Stimulated activated effector memory CD8-positive, alpha-beta T cell treated with anti-CD3 and anti-CD28 coated beads, Interleukin-12 subunit alpha, Interleukin-12 subunit beta, amount 100 ng/mL, for 72 hours (primary cell): ENCODE results near the gene AIFM3.
A peak's percentile ranks its signal among the peaks of the same experiment; 100 is the strongest.

Source experiments
- ATAC-seq: fragments of 150-1000 bp; cut with Tn5 transposase; 2 replicates; pipeline ENCODE4 v1.10.0; 2021
- DNase-seq, 2 donors: peaks; one replicate each; pipeline ENCODE4 v3.0.0; 2021 to 2022; ENCODE audit warnings: low spot score in 2 of 2
- H3K27ac Mint-ChIP-seq: one replicate; pipeline ENCODE4 v1.8.0; 2022; ENCODE audit warnings: mild to moderate bottlenecking, mixed read lengths
- H3K36me3 Mint-ChIP-seq: one replicate; pipeline ENCODE4 v1.8.0; 2022; ENCODE audit warnings: mild to moderate bottlenecking, mixed read lengths
- H3K4me1 Mint-ChIP-seq: one replicate; pipeline ENCODE4 v1.8.0; 2022; ENCODE audit warnings: mixed read lengths
- H3K4me3 Mint-ChIP-seq: one replicate; pipeline ENCODE4 v1.8.0; 2022; ENCODE audit warnings: mild to moderate bottlenecking, mixed read lengths
- H3K9me3 Mint-ChIP-seq: one replicate; pipeline ENCODE4 v1.8.0; 2022; ENCODE audit warnings: mixed read lengths

The AIFM3 gene

GRCh38 chr22:21012446-21013407, 45.7 kb downstream of the AIFM3 start:
- H3K4me3 Mint-ChIP-seq: peak overlapping the region; percentile 90
- H3K9me3 Mint-ChIP-seq: no peaks in the 10 kb centered on the region
- H3K27ac Mint-ChIP-seq: peak overlapping the region; percentile 90
- DNase-seq (no peak), ATAC-seq (no peak)
- H3K36me3 Mint-ChIP-seq: no peaks in the 10 kb centered on the region
- H3K4me1 Mint-ChIP-seq: peaks cover 26% of the 10 kb centered on the region

DNA sequence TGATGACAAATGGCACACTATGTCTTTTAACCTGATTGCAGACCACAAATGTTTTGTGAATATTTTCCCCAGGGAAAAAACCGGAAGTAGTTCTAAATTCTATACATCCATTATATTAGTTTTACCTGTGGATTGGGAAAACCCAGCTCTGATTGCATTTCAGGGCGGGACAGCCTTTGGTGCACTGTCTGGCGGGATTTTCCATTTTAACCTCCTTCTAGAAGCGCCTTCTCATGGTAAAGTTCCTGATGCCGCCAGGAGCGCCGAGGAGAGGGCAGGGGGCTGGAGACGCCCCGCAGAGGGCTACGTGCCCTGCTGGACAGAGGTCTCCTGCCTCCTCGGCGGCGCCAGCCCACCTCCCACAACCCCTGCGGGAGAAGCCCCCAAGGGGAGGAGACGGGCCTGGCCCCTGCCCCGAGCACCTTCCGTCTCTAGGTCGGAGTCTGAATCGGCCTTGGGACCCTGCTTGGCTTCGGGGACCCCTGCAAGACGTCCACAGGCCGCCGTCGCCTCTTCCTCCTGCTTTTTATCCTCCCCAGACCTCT, 46.7 kb downstream of the AIFM3 start:
- Mint-ChIP-seq H3K4me1 (peaks cover 26% of the 10 kb centered on the region), H3K27ac (peak overlapping the region; percentile 90), H3K36me3 (no peaks in the 10 kb centered on the region), H3K9me3 (no peaks in the 10 kb centered on the region), H3K4me3 (peak overlapping the region; percentile 90)
- no peak for ATAC-seq
- DNase-seq: no peak

- DNase-seq (peak; percentile 74 to 92), ATAC-seq (peak; percentile 95)
- Mint-ChIP-seq H3K27ac (peak overlapping the region; percentile 90), H3K9me3 (no peaks in the 10 kb centered on the region), H3K36me3 (no peaks in the 10 kb centered on the region), H3K4me3 (peak overlapping the region; percentile 90), H3K4me1 (peaks cover 26% of the 10 kb centered on the region)
Observed at GRCh38 chr22:21014202-21014725, 47.2 kb downstream of the AIFM3 start.

- H3K4me3 Mint-ChIP-seq: peak within 1 kb of the TSS; percentile 90
- H3K27ac Mint-ChIP-seq: peak within 1 kb of the TSS; percentile 90
- ATAC-seq: no peak
Observed at GRCh38 chr22:21014726-21015465, 47.8 kb downstream of the AIFM3 start, which contains the start of gene P2RX6. Gene P2RX6, plus strand, starts transcription at chr22:21015165. Its CDS starts 10 bp downstream, at chr22:21015175.

GRCh38 chr22:21015466-21016006, 48.5 kb downstream of the AIFM3 start:
- no peak for DNase-seq
- Mint-ChIP-seq H3K4me1 (peaks cover 26% of the 10 kb centered on the region), H3K27ac (peak overlapping the region; percentile 90), H3K36me3 (no peaks in the 10 kb centered on the region), H3K4me3 (peak overlapping the region; percentile 90), H3K9me3 (no peaks in the 10 kb centered on the region)
- ATAC-seq: no peak

More at GRCh38 chr22:21014726-21015465, 47.8 kb downstream of the AIFM3 start, which contains the start of gene P2RX6:
- Mint-ChIP-seq H3K9me3 (no peaks in the 10 kb centered on the region), H3K4me1 (peaks cover 26% of the 10 kb centered on the region), H3K36me3 (no peaks in the 10 kb centered on the region)
- DNase-seq: no peak

- Mint-ChIP-seq H3K36me3 (no peaks in the 10 kb centered on the region), H3K27ac (peak overlapping the region; percentile 78), H3K4me1 (peaks cover 26% of the 10 kb centered on the region), H3K9me3 (no peaks in the 10 kb centered on the region), H3K4me3 (no peak overlapping the region)
- no peak for ATAC-seq
- no peak for DNase-seq
Observed at GRCh38 chr22:21016644-21017420, 49.8 kb downstream of the AIFM3 start.

- Mint-ChIP-seq H3K9me3 (no peaks in the 10 kb centered on the region), H3K4me1 (peaks cover 26% of the 10 kb centered on the region), H3K27ac (peak overlapping the region; percentile 78), H3K36me3 (no peaks in the 10 kb centered on the region), H3K4me3 (no peak overlapping the region)
- ATAC-seq (no peak), DNase-seq (no peak)
Observed at GRCh38 chr22:21018314-21018713, 51.3 kb downstream of the AIFM3 start.

- peak; percentile 53 for ATAC-seq
- Mint-ChIP-seq H3K27ac (no peak overlapping the region), H3K9me3 (no peaks in the 10 kb centered on the region), H3K36me3 (no peaks in the 10 kb centered on the region), H3K4me3 (no peak overlapping the region), H3K4me1 (peaks cover 19% of the 10 kb centered on the region)
- DNase-seq: no peak
Observed at GRCh38 chr22:21020802-21021429, 53.9 kb downstream of the AIFM3 start.

- ATAC-seq: no peak
- H3K9me3 Mint-ChIP-seq: no peaks in the 10 kb centered on the region
- H3K4me1 Mint-ChIP-seq: peaks cover 12% of the 10 kb centered on the region
- no peaks in the 10 kb centered on the region for H3K36me3 Mint-ChIP-seq
- no peak overlapping the region for H3K4me3 Mint-ChIP-seq
- DNase-seq: no peak
- H3K27ac Mint-ChIP-seq: no peak overlapping the region
Observed at GRCh38 chr22:21022507-21022906, 55.5 kb downstream of the AIFM3 start.

DNA sequence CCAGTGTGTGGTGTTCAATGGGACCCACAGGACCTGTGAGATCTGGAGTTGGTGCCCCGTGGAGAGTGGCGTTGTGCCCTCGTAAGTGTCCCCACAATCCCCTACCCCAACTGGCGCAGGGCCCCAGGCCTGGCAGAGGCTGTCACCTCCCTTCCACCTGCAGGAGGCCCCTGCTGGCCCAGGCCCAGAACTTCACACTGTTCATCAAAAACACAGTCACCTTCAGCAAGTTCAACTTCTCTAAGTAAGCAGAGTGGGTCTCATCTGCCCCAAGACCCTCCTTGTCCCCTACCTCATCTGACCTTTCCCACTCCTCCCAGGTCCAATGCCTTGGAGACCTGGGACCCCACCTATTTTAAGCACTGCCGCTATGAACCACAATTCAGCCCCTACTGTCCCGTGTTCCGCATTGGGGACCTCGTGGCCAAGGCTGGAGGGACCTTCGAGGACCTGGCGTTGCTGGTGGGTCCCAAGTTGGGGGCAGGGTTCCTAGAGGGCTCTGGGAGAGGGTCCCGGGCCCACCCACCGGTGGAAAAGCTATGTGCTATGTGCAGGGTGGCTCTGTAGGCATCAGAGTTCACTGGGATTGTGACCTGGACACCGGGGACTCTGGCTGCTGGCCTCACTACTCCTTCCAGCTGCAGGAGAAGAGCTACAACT, 56.0 kb downstream of the AIFM3 start:
- H3K9me3 Mint-ChIP-seq: no peaks in the 10 kb centered on the region
- DNase-seq: no peak
- no peak overlapping the region for H3K27ac Mint-ChIP-seq
- no peak overlapping the region for H3K4me3 Mint-ChIP-seq
- H3K36me3 Mint-ChIP-seq: no peaks in the 10 kb centered on the region
- peaks cover 12% of the 10 kb centered on the region for H3K4me1 Mint-ChIP-seq
- ATAC-seq: no peak

DNA sequence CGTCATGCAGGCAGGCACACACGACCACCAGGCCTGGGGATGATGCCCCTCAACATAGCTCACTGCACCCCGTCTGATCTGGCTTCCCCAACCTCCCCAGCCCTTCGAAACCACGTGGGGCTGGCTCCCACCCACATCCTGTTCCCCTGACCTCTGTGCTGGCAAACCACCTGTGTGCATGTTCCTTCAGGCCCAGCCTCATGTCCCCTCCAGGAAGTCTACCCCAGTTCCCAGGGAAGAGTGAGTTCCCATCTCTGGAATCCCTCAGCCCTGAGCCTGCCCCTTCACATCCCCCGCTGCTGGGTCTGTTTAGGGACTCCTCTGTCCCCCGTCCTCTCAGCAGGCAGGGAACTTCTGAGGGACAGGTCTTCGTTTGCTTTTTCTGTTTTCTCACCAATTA, 58.2 kb downstream of the AIFM3 start:
- Mint-ChIP-seq H3K4me1 (peaks cover 16% of the 10 kb centered on the region), H3K36me3 (no peaks in the 10 kb centered on the region), H3K27ac (peak overlapping the region; percentile 81), H3K4me3 (peak overlapping the region; percentile 15), H3K9me3 (no peaks in the 10 kb centered on the region)
- peak; percentile 60 for ATAC-seq
- DNase-seq: no peak

DNA sequence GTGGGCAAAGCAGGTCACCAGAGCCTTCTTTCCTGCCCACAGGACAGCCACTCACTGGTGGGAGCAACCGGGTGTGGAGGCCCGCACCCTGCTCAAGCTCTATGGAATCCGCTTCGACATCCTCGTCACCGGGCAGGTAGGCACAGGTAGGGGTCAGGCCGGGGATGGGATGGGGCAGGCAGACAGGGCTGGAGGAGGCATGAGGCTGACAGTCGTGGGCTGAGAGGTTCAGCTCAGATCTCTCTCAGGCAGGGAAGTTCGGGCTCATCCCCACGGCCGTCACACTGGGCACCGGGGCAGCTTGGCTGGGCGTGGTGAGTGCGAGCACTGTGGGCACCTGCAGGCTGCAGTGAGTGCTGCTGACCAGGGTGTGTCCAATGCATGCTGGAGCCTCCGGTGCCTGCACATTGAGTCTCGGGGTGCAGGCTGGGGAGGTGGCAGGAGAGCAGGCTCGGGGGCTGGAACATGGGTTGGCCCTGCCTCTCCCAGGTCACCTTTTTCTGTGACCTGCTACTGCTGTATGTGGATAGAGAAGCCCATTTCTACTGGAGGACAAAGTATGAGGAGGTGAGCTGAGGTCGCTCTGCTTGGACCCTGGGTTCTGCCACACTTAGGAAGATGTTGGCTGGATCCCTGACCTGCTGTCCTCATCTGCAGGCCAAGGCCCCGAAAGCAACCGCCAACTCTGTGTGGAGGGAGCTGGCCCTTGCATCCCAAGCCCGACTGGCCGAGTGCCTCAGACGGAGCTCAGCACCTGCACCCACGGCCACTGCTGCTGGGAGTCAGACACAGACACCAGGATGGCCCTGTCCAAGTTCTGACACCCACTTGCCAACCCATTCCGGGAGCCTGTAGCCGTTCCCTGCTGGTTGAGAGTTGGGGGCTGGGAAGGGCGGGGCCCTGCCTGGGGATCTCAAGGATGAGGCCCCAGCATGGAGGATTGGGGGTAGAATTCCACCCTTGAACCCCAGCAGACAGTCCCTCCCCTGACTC, 59.0 kb downstream of the AIFM3 start:
- Mint-ChIP-seq H3K36me3 (no peaks in the 10 kb centered on the region), H3K4me3 (peak overlapping the region; percentile 15), H3K9me3 (no peaks in the 10 kb centered on the region), H3K4me1 (peaks cover 16% of the 10 kb centered on the region), H3K27ac (peak overlapping the region; percentile 81)
- DNase-seq (no peak), ATAC-seq (no peak)
